T-helper 2 cell (primary cell): ENCODE data around the gene VAV2.

Source experiments
- DNase-seq, 5 experiments: peaks; one replicate each; pipeline versions ENCODE4 v3.0.0 to v3.0.0-alpha.2; 2012 to 2022

VAV2 gene

GRCh38 chr9:133791735-133792649 is 200.1 kb downstream of the VAV2 start:
- no peak for DNase-seq

DNA sequence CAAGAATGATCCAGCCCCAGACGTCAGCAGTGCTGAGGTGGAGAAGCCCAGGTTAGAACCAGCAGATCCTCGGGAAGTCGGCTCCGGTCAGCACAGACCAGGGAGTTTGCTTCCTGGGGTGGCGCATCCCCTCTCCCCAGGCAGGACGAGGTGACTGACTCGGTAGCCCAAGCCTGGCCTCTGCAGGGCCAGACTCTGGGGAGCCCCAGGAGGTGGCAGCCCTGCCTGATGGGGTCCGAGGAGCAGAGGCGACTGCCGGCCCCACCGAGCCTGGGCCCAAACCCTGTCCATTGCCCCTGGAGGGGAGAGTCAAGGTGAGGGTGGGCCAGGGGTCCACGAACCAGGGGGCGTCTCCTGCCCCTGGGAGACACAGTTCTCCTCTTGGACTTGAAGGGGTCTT is 201.1 kb downstream of the VAV2 start:
- no peak for DNase-seq

- no peak for DNase-seq
Observed at GRCh38 chr9:133789778-133790177, 202.3 kb downstream of the VAV2 start.

- DNase-seq, result no peak
Observed at GRCh38 chr9:133788819-133789717, 203.1 kb downstream of the VAV2 start.

- DNase-seq, result no peak
Observed at GRCh38 chr9:133788045-133788818, 203.9 kb downstream of the VAV2 start.

DNA sequence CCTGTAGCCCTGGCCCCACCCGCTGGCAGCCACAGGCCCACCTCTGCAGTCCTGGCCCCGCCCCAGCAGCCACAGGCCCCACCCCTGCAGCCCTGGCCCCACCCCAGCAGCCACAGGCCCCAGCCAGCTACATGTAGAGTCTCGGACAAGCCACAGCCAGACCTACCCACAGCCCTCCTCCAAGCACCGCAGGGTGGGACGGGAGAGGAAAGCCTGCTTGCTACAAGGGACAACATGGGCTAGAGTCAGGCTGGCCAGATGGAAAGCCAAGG is 204.4 kb downstream of the VAV2 start:
- DNase-seq, result no peak

- DNase-seq, result no peak
Observed at GRCh38 chr9:133786907-133787753, 205.0 kb downstream of the VAV2 start.

- no peak for DNase-seq
Observed at GRCh38 chr9:133786371-133786753, 205.8 kb downstream of the VAV2 start.

DNA sequence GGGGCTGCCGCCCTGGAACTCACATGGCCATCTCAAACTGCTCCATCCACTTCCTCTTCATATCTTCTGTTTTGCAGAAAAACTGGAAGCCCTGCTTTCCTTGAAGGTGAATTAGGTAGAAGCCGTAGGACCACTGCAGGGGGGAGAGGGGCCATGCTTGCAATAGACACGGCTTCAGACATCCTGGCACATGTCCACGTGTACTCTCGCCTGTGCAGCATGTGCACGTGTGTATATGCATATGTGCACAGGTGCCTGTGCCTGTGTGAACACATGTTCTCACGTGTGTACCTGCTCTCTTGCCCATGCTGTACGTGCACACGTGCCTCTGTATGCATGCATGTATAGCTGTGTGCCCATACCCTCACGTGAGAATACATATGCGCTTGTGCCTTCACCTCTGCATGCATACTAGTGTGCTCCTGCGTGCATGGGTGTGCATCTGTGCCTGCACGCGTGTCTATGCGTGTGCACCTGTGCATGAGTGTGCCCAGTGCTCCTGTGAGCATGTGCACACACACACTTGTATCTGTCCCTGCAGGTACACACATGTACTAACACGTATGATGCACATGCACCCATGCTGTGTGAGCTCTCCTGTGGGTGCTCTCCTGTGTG is 206.3 kb downstream of the VAV2 start:
- DNase-seq, result no peak

GRCh38 chr9:133784731-133785561 is 207.2 kb downstream of the VAV2 start:
- DNase-seq, result no peak

DNA sequence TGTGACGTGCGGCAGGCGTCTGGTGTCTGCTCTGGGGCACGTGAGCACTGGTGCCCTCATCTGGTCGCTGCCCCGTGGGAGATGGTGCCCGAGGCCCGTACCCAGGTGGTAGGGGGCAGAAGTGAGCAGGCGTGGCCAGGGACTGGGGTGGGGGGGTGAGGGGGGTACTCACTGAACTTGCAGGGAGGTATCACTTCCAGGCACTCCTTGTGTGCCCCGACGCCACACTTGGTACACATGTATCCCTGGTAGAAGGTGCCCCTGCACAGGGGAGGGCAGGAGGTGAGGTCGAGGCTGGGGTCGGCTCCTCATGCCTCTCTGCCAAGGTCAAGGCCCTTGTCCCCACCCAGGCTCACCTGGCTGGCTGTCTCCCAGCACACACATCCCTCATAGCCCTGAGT is 208.8 kb downstream of the VAV2 start:
- DNase-seq, result no peak

- peak in 3 of 5 experiments; percentile 34 to 67 (median 50) for DNase-seq
Observed at GRCh38 chr9:133782157-133783130, 209.7 kb downstream of the VAV2 start.

GRCh38 chr9:133781828-133782135 is 210.3 kb downstream of the VAV2 start:
- no peak for DNase-seq

GRCh38 chr9:133780962-133781827 is 210.9 kb downstream of the VAV2 start:
- DNase-seq, result no peak

- DNase-seq, result no peak
Observed at GRCh38 chr9:133780404-133780945, 211.6 kb downstream of the VAV2 start.

- no peak for DNase-seq
Observed at GRCh38 chr9:133779516-133780403, 212.4 kb downstream of the VAV2 start.

- DNase-seq, result no peak
Observed at GRCh38 chr9:133779081-133779480, 213.0 kb downstream of the VAV2 start.
